HUES64 (cell line): ENCODE measurements around the gene DRC1.
"Not testable (repeated sequence)": the region's sequence is repeated elsewhere in the genome, so short reads cannot be mapped to it uniquely, and the experiment has no call there.

Experiments used
- H3K27ac ChIP-seq: 2 replicates; pipeline ENCODE4 v1.7.0; 2013; ENCODE audit warnings: low read depth, low read length, inconsistent platforms
- H3K27me3 ChIP-seq: 2 replicates; pipeline ENCODE4 v1.6.1; 2013; ENCODE audit warnings: mild to moderate bottlenecking, low read length; ENCODE audit not compliant: insufficient read depth
- H3K36me3 ChIP-seq: 2 replicates; pipeline ENCODE4 v1.6.1; 2013; ENCODE audit warnings: mild to moderate bottlenecking, low read length; ENCODE audit not compliant: insufficient read depth
- H3K4me1 ChIP-seq: 2 replicates; pipeline ENCODE4 v1.6.1; 2013; ENCODE audit warnings: mild to moderate bottlenecking, low read length, moderate library complexity; ENCODE audit not compliant: insufficient read depth
- H3K4me3 ChIP-seq: 2 replicates; pipeline ENCODE4 v1.5.1; 2013; ENCODE audit warnings: mild to moderate bottlenecking, low read length, moderate library complexity
- H3K9ac ChIP-seq: 2 replicates; pipeline ENCODE4 v1.6.1; 2013; ENCODE audit warnings: mild to moderate bottlenecking, low read depth, low read length
- H3K9me3 ChIP-seq: 2 replicates; pipeline ENCODE4 v1.6.1; 2013; ENCODE audit warnings: low read depth, low read length; ENCODE audit not compliant: insufficient read depth
- WGBS: fragments of 150-250, 120-280 bp; methylation state at CpG from one replicate; pipeline ENCODE4 v1.1.7; 2013; ENCODE audit warnings: missing lambda C conversion rate; 5-methylcytosine and 5-hydroxymethylcytosine counted together

Gene DRC1

GRCh38 chr2:26465266-26465925 is 63.7 kb downstream of the DRC1 start:
- 91% methylated on average over 11 of the region's 11 CpGs for WGBS
- H3K36me3 ChIP-seq: no peaks in the 10 kb centered on the region
- no peaks in the 10 kb centered on the region for H3K27me3 ChIP-seq
- H3K4me1 ChIP-seq: peaks cover 7% of the 10 kb centered on the region
- no peaks in the 10 kb centered on the region for H3K9me3 ChIP-seq
- no peak overlapping the region for H3K9ac ChIP-seq
- H3K4me3 ChIP-seq: no peak overlapping the region
- no peak overlapping the region for H3K27ac ChIP-seq

GRCh38 chr2:26465981-26466471 is 64.3 kb downstream of the DRC1 start:
- peaks cover 7% of the 10 kb centered on the region for H3K4me1 ChIP-seq
- WGBS: 94% methylated on average over 10 of the region's 10 CpGs
- H3K4me3 ChIP-seq: no peak overlapping the region
- no peaks in the 10 kb centered on the region for H3K9me3 ChIP-seq
- H3K36me3 ChIP-seq: no peaks in the 10 kb centered on the region
- no peak overlapping the region for H3K27ac ChIP-seq
- H3K27me3 ChIP-seq: no peaks in the 10 kb centered on the region
- H3K9ac ChIP-seq: no peak overlapping the region

GRCh38 chr2:26466662-26467310 is 65.1 kb downstream of the DRC1 start:
- no peak overlapping the region for H3K4me3 ChIP-seq
- no peak overlapping the region for H3K9ac ChIP-seq
- H3K9me3 ChIP-seq: no peaks in the 10 kb centered on the region
- H3K4me1 ChIP-seq: peaks cover 7% of the 10 kb centered on the region
- 94% methylated on average over 22 of the region's 22 CpGs for WGBS
- no peaks in the 10 kb centered on the region for H3K36me3 ChIP-seq
- no peak overlapping the region for H3K27ac ChIP-seq
- no peaks in the 10 kb centered on the region for H3K27me3 ChIP-seq

DNA sequence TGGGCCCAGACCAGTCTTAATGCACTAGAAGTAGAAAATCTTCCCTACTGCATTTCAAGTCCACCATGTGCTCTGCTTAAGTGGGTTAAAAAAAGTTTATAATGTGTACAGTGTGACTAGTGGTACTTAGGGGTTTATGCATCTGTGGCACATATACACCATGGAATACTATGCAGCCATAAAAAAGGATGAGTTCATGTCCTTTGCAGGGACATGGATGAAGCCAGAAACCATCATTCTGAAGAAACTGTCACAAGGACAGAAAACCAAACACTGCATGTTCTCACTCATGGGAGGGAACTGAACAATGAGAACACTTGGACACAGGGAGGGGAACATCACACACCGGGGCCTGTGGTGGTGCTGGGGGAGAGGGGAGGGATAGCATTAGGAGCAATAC is 66.8 kb downstream of the DRC1 start:
- H3K36me3 ChIP-seq, H3K27me3 ChIP-seq, H3K9me3 ChIP-seq, H3K9ac ChIP-seq, H3K4me1 ChIP-seq, H3K4me3 ChIP-seq, H3K27ac ChIP-seq: not testable (repeated sequence)
- 86% methylated on average over 1 of the region's 1 CpG for WGBS

GRCh38 chr2:26469092-26469710 is 67.5 kb downstream of the DRC1 start:
- Histone ChIP-seq H3K4me3 (no peak overlapping the region), H3K9me3 (no peaks in the 10 kb centered on the region), H3K27me3 (no peaks in the 10 kb centered on the region), H3K27ac (no peak overlapping the region), H3K4me1 (no peaks in the 10 kb centered on the region), H3K9ac (no peak overlapping the region), H3K36me3 (no peaks in the 10 kb centered on the region)
- 15% methylated on average over 5 of the region's 5 CpGs for WGBS

- Histone ChIP-seq H3K27me3 (no peaks in the 10 kb centered on the region), H3K27ac (no peak overlapping the region), H3K9ac (no peak overlapping the region), H3K4me1 (no peaks in the 10 kb centered on the region), H3K36me3 (no peaks in the 10 kb centered on the region), H3K9me3 (no peaks in the 10 kb centered on the region), H3K4me3 (no peak overlapping the region)
- WGBS: 92% methylated on average over 7 of the region's 7 CpGs
Observed at GRCh38 chr2:26469955-26470354, 68.2 kb downstream of the DRC1 start.

DNA sequence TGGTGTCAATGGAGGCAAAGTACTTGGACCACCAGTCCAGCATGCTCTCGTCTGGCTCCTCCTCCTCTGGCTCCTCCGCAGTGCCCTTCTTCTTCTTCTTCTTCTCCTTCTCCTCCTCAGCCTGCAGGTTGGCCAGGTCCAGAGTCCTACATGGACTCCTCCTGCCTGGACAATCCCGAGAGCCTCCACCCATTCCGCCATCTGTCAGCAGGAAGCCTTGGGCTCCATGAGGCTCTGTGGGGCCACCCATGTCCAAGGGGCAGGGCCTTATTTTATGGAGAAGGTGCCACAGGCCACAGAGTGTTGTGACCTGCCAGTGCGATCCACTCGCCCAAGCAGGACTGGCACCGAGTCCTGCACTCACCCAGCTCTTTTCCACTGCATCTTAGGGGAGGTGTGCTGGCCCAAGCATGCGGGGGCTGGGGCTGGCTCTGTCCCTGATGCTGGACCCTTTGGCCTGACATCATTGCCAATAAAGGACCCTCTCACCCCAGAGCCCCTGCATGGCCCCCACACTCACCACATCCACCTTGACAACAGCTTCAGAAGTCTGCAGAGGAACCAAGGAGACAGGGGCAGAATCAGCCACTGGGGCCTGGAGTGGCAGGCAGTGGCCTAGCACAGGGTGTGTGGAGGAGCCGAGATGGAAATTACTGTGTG is 69.0 kb downstream of the DRC1 start:
- Histone ChIP-seq H3K9me3 (no peaks in the 10 kb centered on the region), H3K4me3 (no peak overlapping the region), H3K36me3 (no peaks in the 10 kb centered on the region), H3K9ac (no peak overlapping the region), H3K27ac (no peak overlapping the region), H3K27me3 (no peaks in the 10 kb centered on the region), H3K4me1 (no peaks in the 10 kb centered on the region)
- WGBS: 94% methylated on average over 9 of the region's 9 CpGs

DNA sequence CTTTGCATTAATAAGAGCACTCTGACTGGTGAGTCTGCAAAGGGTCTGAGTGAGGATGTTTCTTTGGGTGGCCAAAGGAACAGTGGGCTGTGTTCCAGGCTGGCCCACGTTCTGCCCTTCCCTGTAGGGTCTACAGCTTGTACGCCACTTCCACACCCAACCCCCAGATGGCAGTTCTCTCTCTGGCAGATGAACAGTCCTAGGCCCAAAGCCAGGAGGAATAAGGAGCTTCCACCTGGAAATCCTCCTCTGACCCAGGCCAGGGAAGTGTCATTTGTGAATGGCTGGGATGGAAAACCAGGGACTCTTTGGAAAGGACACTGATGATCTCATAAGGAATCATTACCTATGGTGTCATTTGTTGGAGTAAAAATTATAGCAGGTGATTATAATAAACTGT is 69.6 kb downstream of the DRC1 start:
- Histone ChIP-seq H3K4me3 (no peak overlapping the region), H3K4me1 (no peaks in the 10 kb centered on the region), H3K9me3 (no peaks in the 10 kb centered on the region), H3K27ac (no peak overlapping the region), H3K27me3 (no peaks in the 10 kb centered on the region), H3K9ac (no peak overlapping the region), H3K36me3 (no peaks in the 10 kb centered on the region)
- 62% methylated on average over 2 of the region's 2 CpGs for WGBS

GRCh38 chr2:26471766-26472706 is 70.3 kb downstream of the DRC1 start:
- WGBS: 95% methylated on average over 25 of the region's 25 CpGs
- no peaks in the 10 kb centered on the region for H3K27me3 ChIP-seq
- H3K36me3 ChIP-seq: no peaks in the 10 kb centered on the region
- H3K9ac ChIP-seq: no peak overlapping the region
- H3K9me3 ChIP-seq: no peaks in the 10 kb centered on the region
- H3K27ac ChIP-seq: no peak overlapping the region
- H3K4me1 ChIP-seq: no peaks in the 10 kb centered on the region
- H3K4me3 ChIP-seq: no peak overlapping the region

DNA sequence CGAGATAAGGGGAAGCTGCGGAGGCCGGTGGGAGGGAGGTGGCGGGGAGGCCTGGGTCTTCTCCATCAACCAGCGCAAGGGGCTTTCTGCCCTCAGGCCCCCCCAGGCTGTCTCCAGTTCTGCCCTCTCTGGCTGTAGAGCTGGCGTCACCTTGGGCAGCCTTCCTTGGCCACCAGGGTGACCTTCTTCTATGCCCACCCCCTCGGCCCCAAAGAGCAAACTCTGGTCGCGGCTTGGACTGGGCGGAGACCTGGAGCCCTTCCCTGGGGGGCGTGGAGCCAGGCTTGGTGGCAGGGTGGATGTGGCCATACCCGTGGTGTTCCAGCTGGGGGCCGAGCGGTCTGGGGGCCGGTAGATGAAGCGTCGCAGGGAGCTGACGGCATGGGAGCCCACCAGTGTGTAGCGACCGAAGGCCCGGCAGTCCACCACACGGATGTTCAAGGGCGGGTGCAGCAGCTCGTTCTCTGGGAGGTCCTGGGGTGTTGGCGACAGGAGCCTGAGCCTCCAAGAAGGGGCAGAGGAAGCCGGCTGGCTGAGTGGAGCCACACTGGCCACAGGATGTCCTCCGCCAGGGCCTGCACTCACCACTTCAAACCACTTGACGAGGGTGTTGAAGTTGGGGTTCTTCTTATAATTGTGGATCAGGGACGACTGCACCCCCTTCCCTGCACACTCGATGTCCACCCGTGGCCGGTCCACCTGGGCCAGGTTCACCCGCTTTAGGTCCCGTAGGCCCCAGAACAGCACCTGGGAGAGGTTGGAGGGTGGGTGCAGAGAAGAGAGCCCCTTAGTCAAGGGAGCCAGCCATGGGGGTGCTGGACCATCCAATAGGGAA is 71.3 kb downstream of the DRC1 start:
- no peak overlapping the region for H3K9ac ChIP-seq
- H3K4me3 ChIP-seq: no peak overlapping the region
- H3K27ac ChIP-seq: no peak overlapping the region
- no peaks in the 10 kb centered on the region for H3K4me1 ChIP-seq
- H3K36me3 ChIP-seq: no peaks in the 10 kb centered on the region
- 94% methylated on average over 34 of the region's 34 CpGs for WGBS
- H3K9me3 ChIP-seq: no peaks in the 10 kb centered on the region
- H3K27me3 ChIP-seq: no peaks in the 10 kb centered on the region
